ENCODE data around the gene OLFM1. TPM values are rescaled to one million over a fixed set of nuclear protein-coding genes. Genes with fewer than 3 reads are reported as not detected.

The OLFM1 gene
- polyA plus RNA-seq, 1 donor (not counting 4 experiments of a cell fraction or from before 2014, with no cell fraction given): 0.25 TPM

- DNase-seq (ENCODE audit: low read depth, low spot score) (no peak), FAIRE-seq (no peak)
- Histone ChIP-seq H2AFZ (ENCODE audit: control insufficient read depth, low read length) (no peak overlapping the region), H3K9me1 (ENCODE audit: control insufficient read depth, extremely low read depth, insufficient read depth, low read length) (no peaks in the 10 kb centered on the region), H3K27ac (ENCODE audit: control insufficient read depth, insufficient read depth, low read length) (no peak overlapping the region), H3K27me3 (ENCODE audit: control insufficient read depth, extremely low read depth, insufficient read depth, low read length) (no peaks in the 10 kb centered on the region), H4K20me1 (ENCODE audit: control insufficient read depth, extremely low read depth, insufficient read depth, low read length) (no peaks in the 10 kb centered on the region), H3K4me2 (ENCODE audit: control insufficient read depth, extremely low read depth, insufficient read depth, low read depth, low read length) (no peak overlapping the region), H3K79me2 (ENCODE audit: control insufficient read depth, insufficient read depth, low read length) (no peaks in the 10 kb centered on the region), H3K4me1 (ENCODE audit: control insufficient read depth, extremely low read depth, insufficient read depth, low read length) (no peaks in the 10 kb centered on the region), H3K9ac (ENCODE audit: control insufficient read depth, extremely low read depth, insufficient read depth, low read length) (no peak overlapping the region), H3K9me3 (ENCODE audit: control insufficient read depth, low read depth, low read length) (peaks cover 3% of the 10 kb centered on the region), H3K36me3 (ENCODE audit: control insufficient read depth in 2 of 2, extremely low read depth in 1 of 2, insufficient read depth in 2 of 2, low read length in 2 of 2) (no peaks in the 10 kb centered on the region), H3K4me3 (ENCODE audit: control insufficient read depth in 2 of 3, extremely low read depth in 1 of 3, insufficient read depth in 2 of 3, low read depth in 1 of 3, low read length in 3 of 3) (no peak overlapping the region)
- dilution Hi-C loops (cut with MboI; ENCODE audit: extremely low pct_ligation_motif_present, low sequenced_read_pairs): no loop called here
- TF ChIP-seq CTCF (optimal IDR thresholded peaks at IDR 0.05 in 1 of 3, IDR thresholded peaks at IDR 0.05 in 1 of 3, conservative IDR thresholded peaks at IDR 0.05 in 1 of 3; ENCODE audit: extremely low read depth in 1 of 3, insufficient read depth in 2 of 3, low read length in 3 of 3): no peak
- TF ChIP-seq EZH2 (IDR thresholded peaks at IDR 0.05; ENCODE audit: low read length): no peak
Observed at GRCh38 chr9:135060461-135061116, 26.9 kb upstream of the OLFM1 start.

GRCh38 chr9:135061441-135061840, 26.0 kb upstream of the OLFM1 start:
- Histone ChIP-seq H3K27ac (ENCODE audit: control insufficient read depth, insufficient read depth, low read length) (no peak overlapping the region), H3K27me3 (ENCODE audit: control insufficient read depth, extremely low read depth, insufficient read depth, low read length) (no peaks in the 10 kb centered on the region), H4K20me1 (ENCODE audit: control insufficient read depth, extremely low read depth, insufficient read depth, low read length) (no peaks in the 10 kb centered on the region), H3K4me3 (ENCODE audit: control insufficient read depth in 2 of 3, extremely low read depth in 1 of 3, insufficient read depth in 2 of 3, low read depth in 1 of 3, low read length in 3 of 3) (no peak overlapping the region), H3K9ac (ENCODE audit: control insufficient read depth, extremely low read depth, insufficient read depth, low read length) (no peak overlapping the region), H3K79me2 (ENCODE audit: control insufficient read depth, insufficient read depth, low read length) (no peaks in the 10 kb centered on the region), H3K36me3 (ENCODE audit: control insufficient read depth in 2 of 2, extremely low read depth in 1 of 2, insufficient read depth in 2 of 2, low read length in 2 of 2) (no peaks in the 10 kb centered on the region), H3K9me3 (ENCODE audit: control insufficient read depth, low read depth, low read length) (peaks cover 3% of the 10 kb centered on the region), H3K9me1 (ENCODE audit: control insufficient read depth, extremely low read depth, insufficient read depth, low read length) (no peaks in the 10 kb centered on the region), H2AFZ (ENCODE audit: control insufficient read depth, low read length) (no peak overlapping the region), H3K4me1 (ENCODE audit: control insufficient read depth, extremely low read depth, insufficient read depth, low read length) (no peaks in the 10 kb centered on the region), H3K4me2 (ENCODE audit: control insufficient read depth, extremely low read depth, insufficient read depth, low read depth, low read length) (no peak overlapping the region)
- DNase-seq (ENCODE audit: low read depth, low spot score): no peak
- dilution Hi-C loops (cut with MboI; ENCODE audit: extremely low pct_ligation_motif_present, low sequenced_read_pairs): no loop called here
- no peak for TF ChIP-seq CTCF (optimal IDR thresholded peaks at IDR 0.05 in 1 of 3, IDR thresholded peaks at IDR 0.05 in 1 of 3, conservative IDR thresholded peaks at IDR 0.05 in 1 of 3; ENCODE audit: extremely low read depth in 1 of 3, insufficient read depth in 2 of 3, low read length in 3 of 3)
- FAIRE-seq: no peak

Measured in keratinocyte (primary cell).